HK-2 (cell line): ENCODE data around the gene ZDHHC20.

Source experiments
- DNase-seq: peaks from one replicate; pipeline ENCODE4 v3.0.0-alpha.2; 2018; ENCODE audit not compliant: unreplicated experiment

ZDHHC20 gene, protein sequence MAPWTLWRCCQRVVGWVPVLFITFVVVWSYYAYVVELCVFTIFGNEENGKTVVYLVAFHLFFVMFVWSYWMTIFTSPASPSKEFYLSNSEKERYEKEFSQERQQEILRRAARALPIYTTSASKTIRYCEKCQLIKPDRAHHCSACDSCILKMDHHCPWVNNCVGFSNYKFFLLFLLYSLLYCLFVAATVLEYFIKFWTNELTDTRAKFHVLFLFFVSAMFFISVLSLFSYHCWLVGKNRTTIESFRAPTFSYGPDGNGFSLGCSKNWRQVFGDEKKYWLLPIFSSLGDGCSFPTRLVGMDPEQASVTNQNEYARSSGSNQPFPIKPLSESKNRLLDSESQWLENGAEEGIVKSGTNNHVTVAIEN

DNA sequence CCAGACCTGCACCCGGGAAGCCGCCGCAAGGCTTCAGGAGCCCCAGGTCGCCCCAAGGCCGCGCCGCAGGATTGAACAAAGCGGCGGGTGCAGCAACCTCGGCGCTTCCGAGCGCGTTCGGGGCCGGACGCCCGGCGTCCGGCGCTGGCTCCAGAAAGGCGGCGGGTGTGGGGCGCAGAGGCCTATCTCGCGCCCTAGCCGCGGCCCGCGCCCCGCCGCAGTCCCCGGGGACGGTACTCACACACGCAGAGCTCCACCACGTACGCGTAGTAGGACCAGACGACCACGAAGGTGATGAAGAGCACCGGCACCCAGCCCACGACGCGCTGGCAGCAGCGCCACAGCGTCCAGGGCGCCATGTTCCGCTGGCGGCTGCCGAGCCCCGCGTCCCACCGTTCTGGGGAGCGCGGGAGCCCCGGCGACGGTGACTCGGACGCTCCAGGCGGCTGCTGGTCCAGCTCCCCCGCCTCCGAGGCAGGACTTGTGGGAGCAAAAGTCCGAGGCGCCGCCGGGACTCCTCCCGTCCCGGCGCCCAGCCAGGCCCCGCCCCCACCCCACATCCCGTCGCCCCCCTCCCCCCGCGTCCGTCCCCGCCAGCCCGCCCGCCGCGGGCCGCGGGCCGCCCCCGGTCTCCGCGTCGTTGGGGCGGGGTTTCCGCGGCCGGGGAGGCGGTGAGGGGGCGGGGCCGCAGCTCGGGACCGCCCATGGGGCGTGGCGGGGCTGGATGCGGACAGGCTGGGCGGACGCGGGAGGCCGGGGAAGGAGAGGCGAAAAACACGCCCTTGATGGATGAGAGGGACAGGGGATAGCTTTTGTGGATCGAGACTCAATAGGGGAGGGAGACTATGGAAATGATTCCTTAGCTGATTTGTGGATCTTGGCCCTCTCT, at the start of gene ZDHHC20:
Gene ZDHHC20 (minus strand): TSS at position 491 of the 889 bp plus-strand sequence. CDS start 132 bp downstream, at position 359.
- peak; percentile 80 for DNase-seq

DNA sequence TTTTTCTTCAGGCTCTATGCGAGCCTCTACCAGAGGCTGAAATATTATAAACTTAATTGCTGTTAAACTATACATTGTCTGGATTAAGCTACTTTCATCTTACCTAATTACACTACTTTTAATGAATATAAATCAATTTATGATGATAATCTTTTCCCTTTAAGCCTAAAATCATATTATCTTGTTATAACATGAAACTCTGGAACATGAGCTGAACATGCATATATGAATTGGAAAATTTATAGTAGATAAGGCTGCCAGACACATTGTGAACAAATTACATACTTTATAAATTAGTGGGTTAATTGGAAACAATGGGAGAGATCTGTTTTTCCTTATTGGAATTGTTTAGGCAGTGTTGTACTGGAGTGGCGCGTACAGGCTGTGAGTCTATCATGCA, 45.3 kb upstream of the ZDHHC20 start:
- no peak for DNase-seq

DNA sequence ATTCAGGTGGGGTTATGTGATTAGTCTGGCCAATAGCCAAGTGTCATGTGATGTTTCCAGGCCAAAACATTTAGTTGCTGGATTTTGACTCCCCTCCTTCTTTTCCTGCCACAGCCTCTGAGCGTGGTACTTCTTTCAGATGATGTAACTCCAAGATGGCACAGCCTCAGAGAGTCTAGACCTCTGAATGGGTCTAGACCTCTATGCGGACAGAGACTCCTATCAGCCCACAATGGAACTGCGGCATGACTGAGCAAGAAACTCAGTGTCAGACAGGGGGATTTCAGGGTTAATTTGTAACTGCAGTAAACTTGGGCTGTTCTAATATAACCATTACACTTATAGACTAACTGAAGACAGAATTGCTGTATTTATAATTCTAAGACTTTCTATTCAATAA, 42.6 kb upstream of the ZDHHC20 start:
- no peak for DNase-seq

DNA sequence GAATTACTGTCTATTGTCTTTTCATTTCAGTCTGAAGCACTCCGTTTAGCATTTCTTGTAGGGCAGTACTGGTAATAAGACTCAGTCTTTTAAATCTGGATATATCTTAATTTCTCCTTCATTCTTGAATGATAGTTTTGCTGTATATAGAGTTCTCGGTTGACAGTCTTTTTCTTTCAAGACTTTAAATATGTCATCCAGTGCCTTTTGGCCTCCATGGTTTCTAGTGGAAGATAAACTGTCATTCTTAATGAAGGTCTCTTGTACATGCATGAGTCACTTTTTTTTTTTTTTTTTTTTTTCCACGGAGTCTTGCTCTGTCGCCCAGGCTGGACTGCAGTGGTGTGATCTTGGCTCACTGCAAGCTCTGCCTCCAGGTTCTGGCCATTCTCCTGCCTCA, 27.2 kb upstream of the ZDHHC20 start:
- DNase-seq, result no peak

DNA sequence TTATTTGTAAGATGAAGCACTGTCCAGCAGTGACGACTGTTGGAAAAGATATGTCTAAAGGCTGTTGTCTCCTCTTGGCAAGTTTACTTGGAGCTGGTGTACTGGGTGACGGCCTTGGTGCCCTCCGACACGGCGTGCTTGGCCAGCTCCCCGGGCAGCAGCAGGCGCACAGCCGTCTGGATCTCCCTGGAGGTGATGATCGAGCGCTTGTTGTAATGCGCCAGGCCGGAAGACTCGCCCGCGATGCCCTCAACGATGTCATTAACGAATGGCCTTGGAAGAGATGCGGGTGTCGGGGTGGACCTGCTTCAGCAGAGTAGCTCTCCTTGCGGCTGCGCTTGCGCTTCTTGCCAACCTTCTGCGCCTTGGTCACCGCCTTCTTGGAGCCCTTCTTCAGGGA, 24.6 kb upstream of the ZDHHC20 start:
- no peak for DNase-seq

DNA sequence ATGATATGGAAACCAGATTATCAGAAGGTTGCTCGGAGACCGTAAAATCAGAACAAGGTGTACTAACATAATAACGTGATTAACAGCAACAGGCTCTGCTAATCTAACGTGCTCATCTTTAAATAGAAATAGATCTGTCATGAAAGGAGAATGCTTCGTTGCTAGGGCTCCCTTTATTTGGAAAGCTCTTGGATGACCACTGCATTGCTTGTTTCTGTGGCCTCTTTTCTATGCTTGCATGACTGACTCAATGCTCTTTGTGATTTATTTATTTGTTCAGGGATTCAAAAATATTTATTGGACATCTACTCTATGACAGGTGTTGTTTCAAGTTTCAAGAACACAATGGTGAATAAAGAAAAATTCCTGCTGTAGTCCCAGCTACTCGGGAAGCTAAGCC, 22.3 kb upstream of the ZDHHC20 start:
- no peak for DNase-seq

DNA sequence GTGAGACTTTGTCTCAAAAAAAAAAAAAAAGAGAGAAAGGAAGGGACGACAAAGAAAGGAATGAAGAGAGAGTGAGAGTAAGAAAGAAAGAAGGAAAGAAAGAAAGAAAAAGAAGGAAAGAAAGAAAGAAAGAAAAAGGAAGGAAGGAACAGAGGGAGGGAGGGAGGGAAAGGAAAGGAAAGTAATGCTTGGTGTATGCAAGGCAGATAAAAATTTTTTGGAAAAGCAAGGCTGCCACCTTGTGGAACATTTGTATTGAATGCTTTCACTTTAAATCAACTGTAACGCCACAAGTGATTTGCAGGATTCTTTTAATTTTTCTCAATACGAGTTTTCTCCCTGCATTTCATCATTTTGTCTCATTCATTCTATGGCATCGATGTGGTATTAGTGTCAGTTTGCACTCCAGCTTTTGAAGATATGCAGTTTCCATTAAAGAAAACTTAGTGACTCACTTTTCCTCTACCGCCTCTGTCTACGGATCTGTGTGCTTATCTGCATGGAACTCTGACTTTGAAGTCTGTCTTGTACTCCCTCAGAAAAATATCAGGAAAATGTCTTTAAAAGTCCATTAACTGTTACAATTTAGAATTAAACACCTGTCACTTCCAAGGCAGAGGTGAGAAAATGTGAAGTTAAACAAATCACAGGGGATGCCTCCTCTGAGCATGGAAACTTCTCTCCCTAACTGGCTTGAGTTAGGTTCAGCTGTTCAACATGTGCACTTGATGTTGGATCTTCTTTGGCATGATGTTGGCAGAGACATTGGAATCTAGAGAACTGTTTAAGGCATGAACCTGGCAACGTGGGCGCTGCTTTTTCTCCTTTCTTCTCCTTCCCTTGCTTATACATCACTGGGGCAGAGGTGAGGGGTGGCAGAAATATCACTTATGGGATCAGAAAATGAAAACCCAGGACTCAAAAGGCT, 20.0 kb upstream of the ZDHHC20 start:
- DNase-seq, result no peak

DNA sequence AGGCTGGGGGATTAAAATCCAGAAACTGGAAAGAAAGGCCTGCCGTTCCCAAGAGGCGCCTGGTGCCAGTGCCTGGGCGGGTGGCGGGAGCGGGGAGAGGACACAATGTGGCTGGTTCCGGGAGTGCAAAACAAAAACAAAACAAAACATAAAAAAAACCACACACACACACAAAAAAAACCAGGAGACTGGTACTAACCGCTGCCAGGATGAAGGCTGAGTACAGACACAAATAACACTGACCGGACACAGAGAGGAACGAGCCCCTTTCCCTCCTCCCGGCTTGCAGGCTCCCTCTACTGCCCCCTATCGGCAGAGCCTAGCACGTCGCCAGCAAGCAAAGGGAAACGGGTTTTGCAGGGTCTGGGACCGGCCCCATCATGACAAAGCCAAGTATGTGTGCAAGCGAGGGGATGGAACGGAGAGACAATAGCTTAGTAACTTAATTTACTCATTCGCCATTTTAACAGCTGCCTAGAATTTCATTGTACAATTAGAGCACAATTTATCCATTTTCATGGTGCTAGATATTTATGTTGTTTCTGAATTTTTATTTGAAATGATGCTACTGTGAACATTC, 17.9 kb upstream of the ZDHHC20 start:
- DNase-seq, result peak; percentile 58

DNA sequence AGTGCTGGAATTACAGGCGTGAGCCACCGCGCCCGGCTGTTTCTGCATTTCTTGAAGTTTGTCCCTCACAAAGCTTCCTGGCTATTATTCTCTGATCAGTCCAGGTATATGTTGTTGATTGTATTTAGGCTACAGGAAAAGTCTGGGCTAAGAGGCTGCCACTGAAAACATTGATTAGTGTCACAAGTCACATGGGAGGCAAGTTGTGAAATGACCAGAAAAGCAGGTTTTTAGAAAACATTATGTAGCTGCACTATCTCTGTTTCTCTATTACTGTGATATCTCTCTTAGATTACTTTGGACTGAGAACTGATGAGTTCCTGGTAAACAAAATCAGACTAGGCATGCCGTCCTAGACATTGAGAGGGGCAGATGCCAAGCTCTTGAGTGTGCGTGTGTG, 16.0 kb upstream of the ZDHHC20 start:
- no peak for DNase-seq

DNA sequence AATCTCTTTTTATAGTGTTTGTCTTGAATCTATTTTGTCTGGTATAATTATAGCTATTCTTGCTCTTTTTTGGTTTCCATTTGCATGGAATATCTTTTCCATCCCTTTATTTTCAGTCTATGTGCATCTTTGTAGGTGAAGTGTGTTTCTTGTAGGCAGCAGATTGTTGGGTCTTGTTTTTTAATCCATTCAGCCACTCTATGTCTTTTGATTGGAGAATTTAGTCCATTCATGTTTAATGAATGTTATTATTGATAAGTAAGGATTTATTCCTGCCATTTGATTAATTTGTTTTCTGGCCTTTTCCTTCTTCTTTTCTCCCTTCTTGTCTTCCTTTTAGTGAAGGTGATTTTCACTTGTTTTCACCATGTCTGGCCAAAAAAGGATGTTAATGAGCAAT, 11.7 kb upstream of the ZDHHC20 start:
- no peak for DNase-seq

DNA sequence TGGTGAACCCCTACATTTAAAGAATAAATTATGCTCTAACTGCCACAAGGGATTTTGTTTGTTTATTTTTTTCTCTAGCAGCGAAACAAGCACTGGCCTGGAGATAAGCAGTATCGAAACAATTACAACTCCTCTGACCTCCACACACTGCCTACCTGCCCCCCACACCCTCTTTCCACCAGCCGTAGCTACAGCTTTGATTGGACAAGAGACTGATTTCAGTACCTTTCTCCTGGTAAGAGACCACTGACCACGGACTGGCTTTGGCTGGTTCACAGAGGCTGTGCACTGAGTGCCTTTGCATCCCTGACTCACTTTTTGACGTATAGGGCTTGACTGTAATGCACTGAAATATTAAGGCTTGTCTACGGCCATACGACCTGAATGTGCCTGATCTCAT, 7.4 kb upstream of the ZDHHC20 start:
- no peak for DNase-seq

DNA sequence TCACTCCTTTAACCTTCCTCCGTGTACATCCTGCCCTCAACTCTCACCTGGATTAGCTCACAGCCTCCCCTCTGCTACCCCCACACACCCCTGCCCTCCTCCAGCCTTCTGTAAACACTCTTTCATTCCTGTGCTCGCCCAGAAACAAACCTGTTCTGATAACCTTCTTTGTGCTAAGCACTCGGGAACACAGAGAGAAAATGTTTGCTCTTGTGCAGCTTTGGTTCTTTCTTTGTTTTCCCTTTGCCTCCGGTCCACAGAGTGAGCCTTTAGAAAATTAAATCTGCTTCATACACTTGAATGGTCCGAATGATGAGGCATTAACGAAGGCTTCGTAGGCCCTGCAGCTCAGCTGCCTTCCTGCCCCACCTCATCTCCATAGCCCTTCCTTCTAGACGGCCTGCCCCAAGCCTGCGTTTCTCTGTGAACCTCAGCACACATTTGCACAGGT, 6.6 kb upstream of the ZDHHC20 start:
- no peak for DNase-seq

DNA sequence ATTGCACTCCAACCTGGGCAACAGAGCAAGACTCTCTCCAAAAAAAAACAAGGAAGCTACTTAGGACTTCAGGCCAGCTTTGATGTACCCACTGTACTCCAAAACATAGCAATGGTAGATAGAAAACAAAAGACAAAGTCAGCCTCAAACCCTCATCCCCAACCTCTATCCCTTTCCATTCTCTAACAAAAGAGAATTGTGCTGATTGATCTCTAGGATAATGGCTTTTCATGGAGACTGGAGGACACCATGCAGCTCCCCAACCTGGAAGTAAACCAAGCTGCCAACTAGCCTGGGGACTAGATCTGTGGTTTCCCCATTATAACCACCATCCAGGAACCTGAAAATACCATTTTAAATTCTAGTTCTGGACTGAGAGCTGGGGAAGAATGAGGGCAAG, 4.3 kb upstream of the ZDHHC20 start:
- no peak for DNase-seq

DNA sequence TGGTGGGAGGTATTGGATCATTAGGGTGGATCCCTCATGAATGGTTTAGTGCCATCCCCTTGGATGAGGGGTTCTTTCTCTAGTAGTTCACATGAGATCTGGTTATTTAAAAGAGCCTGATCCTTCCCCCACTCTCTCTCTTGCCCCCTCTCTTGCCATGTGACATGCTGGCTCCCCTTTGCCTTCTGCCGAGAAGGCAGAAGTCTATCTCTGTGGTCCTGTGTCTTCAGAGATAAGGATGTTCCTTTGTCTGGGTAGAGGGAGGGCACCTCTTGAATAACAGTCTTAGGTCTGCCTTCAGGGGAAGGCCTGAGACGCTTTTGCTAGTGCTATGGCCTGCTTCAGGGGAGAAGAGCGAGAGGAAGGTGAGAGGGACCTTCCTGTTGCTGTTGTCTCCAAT, 2.0 kb upstream of the ZDHHC20 start:
- no peak for DNase-seq

DNA sequence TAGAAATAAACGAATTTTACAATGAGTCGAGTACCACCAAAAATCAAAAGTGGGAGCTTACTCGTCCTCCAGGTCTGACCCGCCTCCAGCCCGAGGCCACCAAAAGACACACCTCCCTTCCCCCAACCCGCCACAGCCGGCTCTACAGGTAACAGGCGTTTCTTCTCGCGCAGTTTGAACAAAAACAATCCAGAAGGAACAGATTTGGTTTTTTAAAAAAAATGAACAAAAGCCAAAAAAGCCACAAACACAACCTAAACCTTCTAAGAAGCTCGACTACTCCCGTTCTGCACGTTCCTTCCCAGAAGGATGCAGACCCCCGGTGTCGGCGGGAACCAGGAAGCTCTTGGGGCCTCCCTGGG, 671 bp downstream of the ZDHHC20 start:
- peak; percentile 21 for DNase-seq

DNA sequence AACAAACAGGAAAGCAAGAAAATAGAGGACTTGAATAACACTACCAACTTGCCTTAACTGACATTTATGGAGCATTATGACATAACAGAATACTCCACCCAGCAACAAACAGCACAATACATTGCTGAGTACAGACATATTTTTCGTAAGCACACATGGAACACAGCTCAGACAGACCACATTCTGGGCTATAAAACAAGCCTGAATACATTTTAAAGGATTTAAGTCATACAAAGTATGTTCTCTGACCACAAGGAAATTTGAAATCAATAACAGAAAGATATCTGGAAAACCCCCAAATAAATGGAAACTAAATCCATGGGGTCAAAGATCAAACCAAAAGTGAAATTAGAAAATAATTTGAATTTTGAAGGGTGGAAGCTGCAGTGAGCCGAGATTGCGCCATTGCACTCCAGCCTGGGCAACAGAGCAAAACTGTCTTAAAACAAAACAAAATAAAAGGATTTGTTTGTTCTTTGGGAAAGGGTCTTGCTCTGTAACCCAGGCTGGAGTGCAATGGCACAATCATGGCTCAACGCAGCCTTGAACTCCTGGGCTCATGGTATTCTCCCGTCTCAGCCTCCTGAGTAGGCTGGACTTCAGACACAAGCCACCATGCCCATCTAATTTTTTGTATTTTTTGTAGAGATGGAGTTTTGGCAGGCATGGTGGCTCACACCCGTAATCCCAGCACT, 5.6 kb downstream of the ZDHHC20 start:
- no peak for DNase-seq

DNA sequence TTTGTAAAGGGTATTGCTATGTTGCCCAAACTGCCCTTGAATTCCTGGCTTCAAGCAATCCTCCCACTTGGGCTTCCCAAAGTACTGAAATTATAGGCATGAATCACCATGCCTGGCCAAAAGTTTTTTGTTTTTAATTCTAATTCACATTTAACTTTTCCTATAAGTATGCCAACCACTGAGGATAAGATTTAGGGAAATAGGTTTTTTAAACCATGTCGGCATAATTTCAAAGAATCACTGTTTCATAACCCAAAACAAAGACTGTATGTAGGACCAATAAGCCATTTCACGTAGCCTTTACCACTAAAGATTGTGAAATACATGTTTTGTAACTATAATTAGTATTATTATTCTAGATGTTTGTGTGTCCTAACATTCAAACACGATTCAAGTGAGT, 8.2 kb downstream of the ZDHHC20 start:
- DNase-seq, result no peak

DNA sequence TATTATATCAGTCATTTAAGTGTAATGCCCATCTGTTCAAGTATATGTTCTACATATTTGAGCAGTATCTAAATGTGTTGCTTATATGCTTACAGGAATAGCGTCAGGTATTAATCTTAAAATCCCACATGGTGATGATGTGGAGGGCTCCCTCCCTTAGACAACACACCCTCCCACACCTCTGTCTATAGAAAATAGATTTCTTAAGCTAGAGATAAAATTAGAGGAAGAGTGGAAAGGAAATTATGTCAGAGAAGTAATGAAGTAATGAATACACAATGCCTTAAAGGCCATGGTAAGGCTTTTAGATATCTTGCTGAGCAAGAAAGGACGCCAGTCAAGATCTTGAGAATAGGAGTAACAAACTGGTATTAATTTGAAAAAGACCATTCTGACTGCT, 12.4 kb downstream of the ZDHHC20 start:
- no peak for DNase-seq

DNA sequence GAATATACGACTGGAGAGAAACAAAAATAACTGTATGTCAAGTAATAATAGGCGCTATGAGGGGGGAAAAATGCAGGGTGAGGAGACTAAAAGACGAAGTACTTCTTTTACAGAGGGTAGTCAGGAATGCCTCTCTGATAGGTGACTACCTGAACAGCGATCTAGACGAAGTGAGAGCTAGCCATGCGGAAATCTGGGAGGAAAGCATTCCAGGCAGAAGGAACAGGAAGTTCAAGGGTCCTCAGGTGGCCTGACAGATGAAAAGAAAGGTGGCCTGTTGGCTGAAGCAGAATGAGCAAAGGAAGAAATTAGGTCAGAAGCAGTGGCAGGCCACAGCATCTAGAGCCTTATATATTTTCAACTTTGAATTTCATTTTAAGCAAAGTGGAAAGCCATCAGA, 13.3 kb downstream of the ZDHHC20 start:
- DNase-seq, result no peak

DNA sequence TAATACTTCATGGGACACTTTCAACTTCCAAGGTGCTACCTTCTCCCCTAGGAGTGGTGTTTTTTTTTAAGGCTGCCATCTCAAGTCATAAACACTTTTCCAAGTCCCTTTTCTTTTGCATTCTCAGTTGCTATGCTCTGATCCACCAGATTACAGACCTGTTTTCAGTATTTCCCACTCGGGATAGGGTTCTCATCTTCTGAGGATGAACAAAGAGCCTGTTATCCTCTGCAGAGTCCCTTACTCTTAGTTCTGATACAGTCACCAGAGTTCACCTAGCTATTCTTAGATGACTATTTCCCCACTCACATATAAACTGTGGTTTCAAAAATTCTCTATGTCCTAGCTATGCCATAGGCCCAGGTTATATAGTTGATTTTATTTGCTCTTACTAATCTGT, 15.9 kb downstream of the ZDHHC20 start:
- no peak for DNase-seq

DNA sequence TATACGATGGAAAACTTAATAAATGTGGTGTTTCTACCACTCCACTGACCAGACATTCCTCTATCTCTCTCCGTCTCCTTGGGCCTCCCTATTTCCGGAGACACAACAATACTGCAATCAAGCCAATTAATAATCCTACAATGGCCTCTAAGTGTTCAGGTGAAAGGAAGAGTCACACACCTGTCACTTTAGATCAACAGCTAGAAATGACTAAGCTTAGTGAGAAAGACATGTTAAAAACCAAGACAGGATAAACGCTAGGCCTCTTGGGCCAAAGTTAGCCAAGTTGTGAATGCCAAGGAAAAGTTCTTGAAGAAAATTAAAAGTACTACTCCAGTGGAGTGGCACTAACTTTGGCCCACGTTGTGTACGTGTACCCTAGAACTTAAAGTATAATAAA, 22.5 kb downstream of the ZDHHC20 start:
- DNase-seq, result no peak
